HG03066 (cell line): ENCODE data around the gene SLC24A4.
A peak's percentile ranks its signal among the peaks of the same experiment; 100 is the strongest.

Source experiments
- ATAC-seq: cut with Tn5 transposase; IDR thresholded peaks from one replicate; pipeline ENCODE4 v1.9.1; 2021; ENCODE audit warnings: low read depth; ENCODE audit not compliant: unreplicated experiment

SLC24A4 gene

DNA sequence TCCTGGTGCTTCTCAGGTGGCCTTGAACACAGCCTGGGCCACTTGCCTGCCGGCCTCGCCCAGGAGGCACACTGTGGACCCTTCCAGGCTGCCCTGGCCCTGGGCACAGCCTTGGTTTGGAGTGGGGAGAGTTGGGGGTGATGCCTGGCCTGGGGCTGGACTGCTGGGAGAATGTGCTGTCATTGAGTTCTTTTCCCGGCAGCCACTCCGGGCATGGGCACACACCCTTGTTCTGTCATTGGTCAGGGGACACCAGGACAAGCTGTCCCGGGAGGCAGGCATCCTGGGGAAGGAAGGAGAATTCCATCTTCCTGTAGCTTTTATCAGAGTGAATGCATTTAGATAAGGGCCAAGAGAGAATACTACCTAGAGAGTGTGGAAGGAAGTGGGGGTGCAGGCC lies 128.8 kb downstream of the SLC24A4 start:
- no peak for ATAC-seq

DNA sequence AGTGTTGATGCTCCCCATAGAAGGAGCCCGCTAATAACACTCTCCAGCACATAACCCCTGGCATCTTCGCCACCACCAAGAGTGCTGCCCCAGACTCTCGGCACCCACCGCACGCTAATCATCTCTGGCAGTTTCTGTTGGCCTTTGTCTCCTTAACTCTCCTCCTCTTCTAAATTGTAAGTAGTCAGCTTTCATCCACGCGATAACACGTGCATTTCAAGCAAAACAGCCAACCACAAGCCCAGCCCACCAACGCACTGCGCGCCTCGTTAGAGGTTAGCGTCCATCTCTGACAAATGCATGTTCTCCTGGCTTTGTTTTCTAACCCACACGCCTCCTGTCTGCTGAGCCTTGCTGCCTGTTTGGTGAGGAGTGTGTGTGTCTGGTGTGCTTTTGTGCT lies 129.5 kb downstream of the SLC24A4 start:
- ATAC-seq, result no peak

DNA sequence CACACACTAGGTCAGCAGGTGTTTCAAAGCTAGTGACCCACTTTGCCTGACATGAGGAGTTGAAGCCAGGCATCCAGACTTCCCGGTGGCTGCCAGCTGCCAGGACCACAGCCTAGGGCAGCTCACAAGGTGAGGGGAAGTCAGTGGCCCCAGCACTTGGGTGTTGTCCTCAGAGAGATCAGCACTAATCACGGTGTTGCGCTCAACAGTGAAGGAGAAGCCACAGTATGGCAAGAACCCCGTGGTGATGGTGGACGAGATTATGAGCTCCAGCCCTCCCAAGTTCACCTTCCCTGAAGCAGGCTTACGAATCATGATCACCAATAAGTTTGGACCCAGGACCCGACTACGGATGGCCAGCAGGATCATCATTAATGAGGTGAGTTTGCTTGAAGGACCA lies 130.7 kb downstream of the SLC24A4 start:
- ATAC-seq, result no peak

DNA sequence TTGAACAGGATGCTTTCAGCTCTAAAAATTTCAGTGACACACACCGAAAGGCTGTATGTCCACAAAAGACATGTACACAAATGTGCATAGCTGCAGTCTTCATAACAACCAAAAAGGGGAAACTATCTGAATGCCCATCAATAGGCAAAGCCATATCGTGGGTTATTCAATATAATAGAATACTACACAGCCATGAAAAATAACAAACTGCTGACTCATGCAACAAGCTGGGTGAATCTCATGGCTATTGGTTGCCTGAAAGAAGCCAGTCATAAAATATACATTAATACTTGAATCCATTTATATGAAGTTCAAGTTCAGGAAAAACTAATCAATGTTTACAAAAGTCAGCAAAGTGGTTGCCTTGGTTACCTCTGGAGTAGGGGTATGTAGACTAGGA lies 132.3 kb downstream of the SLC24A4 start:
- no peak for ATAC-seq

DNA sequence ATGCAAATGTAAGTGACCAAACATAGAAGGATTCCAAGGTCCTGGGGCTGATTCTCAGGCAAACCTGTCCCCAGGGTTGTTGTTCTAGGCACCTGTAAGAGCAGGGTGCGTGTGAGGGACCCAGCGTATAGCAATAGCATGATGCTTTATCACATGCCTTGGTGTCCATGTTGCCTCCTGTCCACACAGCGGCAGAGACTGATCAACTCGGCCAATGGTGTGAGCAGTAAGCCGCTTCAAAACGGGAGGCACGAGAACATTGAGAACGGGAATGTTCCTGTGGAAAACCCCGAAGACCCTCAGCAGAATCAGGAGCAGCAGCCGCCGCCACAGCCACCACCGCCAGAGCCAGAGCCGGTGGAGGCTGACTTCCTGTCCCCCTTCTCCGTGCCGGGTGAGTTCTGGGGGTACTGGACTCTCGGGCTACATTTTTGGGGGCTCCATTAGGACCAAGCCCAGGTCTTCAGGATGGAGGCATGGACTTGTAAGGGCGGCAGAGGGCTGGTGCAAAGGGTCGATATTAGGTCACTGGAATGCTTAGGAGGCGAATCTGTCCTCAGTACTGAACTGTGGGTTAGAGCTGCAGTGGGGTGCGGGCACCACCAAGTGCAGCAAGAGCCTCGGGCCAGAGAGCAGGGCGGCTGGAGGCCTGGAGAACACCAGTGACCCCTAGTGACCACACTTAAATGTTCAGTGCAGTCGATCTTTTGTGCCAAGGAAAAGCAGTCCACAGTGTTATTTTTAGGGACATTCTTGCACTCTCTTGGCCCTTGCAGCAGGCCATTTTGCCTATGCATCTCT lies 133.4 kb downstream of the SLC24A4 start:
- ATAC-seq, result no peak

DNA sequence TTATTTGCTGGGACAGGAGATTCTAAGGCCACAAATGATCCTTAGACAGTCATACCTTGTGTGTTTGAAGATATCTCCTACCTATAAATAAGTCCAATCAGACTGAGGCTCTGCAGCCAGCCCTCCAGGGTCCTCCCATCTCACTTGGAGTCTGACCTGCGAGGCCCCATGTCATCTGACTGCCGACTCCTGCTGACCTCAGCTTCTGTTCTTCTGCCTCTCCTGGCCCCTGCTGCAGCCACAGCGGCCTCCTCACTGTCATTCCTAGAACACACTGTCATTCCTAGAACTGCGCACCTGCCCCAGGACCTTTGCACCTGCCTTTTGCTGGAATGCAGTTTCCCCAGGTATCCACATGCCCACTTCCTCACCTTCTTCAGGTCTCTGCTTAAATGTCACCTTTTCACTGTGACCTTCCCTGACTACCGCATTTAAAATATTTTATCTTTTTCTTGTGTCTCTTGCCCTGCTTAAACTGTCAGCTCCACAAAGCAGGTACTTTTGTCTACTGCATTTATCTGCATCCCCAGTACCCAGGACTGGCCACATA lies 134.1 kb downstream of the SLC24A4 start:
- ATAC-seq, result no peak

DNA sequence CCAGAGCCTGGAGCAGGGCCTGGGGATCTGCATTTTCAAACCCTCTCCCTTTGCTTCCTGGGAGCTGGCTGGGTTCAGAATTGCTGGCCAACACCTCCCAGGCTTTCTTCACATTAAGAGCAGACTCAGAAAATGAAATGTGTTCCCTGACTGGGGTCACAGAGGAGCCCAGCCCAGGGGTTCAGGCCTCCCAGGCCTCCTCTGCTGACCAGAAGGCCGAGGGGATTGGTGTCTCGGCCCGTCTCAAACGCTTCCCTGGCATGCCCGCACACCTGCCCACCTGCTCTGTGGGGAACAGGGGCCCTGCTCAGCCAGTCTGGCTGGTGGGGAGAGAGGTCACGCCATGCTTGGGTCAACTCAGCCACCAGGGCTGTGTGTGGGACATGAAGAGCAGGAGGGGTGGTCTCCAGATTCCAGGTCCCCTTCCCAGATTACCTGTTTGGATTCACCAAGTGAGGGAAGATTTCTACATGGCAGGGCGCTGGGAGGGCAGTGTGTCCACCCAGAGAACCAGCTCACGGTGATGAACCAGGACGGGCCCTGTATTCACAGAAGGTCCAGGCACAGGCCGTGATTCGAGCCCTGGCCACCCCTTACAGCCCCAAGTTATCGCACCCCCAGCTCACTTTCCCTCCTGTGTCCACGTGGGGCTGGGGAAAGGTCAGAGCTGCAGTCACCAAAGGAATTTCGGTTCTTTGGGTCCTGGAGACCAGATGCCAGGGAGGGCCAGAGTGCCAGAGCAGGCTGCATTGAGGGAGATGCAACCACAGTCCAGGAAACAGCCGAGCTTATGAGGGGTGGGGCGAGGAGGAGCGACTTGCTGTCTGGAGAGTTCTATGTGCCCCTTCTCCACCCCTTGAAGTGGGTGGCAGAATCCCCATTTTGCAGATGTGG lies 135.4 kb downstream of the SLC24A4 start:
- ATAC-seq, result no peak

DNA sequence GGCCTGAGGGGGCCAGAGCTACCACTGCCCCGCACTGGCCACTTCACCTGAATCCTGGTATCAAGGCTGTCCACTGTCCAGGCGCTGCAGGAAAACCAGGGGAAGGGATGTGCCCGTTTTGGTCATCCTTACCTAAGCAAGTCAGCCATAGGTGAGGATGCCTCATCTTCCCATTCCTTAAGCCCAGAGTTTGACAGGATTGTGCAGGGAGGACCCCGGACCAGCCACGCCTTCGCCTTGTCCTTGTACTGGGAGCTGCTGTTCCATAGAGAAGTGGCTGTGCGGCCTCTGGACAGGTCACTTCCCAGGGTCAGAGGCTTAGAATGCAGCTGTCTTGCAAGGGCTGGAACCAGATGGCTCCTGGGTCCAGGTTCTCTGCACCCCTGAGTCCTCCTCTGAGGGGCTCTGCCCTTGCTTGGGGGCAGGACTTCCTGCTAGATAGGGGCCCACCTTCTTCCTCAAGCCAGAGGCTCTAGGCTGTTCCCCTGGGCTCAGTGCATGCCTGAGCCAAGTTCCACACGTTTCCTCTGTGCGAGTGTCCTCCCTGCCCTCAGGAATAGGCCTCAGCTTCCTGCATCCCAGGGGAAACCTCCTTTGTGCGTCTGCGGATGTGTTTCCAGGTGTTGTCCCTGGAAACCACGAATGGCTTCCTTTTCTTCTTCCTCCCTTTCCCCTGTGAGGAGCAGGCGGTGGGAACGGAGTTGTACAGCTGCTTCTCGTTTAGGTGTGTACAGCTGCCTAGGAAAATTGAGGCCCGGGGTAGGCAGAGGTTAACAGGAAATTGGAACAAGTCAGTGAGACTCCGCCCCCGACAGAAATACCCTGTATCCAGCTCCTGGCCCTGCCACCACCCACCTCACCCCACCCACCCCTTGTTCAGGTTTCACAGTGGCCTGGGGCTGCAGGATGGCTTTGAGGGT lies 136.3 kb downstream of the SLC24A4 start:
- ATAC-seq, result no peak

DNA sequence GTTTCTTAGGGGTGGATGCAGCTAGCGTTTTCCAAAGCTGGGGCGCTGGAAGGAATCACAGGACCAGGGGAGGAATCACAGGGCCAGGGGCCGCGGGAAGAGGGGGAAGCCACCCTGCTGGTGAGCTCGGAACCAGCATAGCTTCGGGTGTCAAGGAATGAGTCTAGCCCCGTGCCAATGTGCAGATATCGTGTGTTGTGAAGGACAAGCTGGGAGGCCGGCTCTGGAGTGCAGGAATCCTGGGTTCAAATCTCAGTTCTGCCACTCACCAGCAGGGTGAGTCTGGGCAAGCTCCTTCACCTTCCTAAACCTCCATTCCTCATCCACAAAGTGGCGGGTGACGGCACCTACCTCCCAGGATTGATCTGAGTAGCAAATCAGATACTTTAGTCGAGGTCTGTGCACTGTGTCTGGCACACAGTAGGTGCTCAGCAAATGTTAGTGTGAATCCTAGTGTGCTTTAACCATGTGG lies 137.0 kb downstream of the SLC24A4 start:
- no peak for ATAC-seq

DNA sequence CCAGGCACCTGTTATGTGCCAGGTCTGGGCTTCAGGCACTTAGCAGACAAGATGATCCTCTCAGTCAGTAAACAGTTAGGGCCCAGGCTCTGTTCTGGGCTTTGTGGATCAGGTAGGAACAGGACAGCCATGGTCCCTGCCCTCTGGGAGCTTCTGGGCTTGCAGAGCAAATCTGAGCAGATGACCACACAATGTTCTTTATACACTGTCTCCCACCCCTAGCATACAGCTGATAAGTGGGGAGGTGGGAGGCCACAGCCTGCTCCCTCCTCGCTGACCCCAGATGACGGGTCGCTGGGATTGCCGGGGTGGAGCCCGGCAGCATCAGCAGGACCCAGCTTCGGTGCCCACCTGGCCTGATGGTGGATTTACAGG lies 137.6 kb downstream of the SLC24A4 start:
- no peak for ATAC-seq

DNA sequence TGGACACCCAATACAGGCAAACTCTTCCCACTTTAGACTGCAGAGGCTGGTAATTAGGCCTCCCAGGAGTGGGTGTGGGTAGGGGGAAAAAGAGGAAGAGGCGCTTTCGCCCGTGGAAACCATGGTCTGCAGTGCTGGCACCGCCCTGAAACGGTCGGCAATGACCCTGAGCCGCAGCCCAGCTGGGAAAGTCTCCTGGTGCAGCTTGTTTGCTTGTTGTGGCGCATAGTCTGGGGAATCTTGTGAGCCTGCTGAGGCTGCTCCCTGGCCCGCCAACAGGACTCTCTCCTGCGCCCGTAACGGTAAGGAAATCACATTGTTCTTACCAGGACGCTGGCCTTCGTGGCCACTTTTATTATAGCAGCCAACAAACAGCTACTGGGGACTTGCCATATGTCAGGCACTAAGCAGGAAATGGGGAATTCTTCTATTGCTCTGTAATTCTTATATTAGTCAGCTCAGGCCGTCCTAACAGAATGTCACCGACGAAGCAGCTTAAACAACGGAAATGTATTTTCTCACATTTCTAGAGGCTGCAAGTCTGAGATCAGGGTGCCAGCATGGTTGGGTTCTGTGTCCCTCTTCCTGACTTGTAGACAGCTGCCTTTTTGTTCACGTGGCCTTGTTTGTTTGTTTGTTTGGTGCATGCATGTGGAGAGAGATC lies 138.1 kb downstream of the SLC24A4 start:
- ATAC-seq, result peak; percentile 59

DNA sequence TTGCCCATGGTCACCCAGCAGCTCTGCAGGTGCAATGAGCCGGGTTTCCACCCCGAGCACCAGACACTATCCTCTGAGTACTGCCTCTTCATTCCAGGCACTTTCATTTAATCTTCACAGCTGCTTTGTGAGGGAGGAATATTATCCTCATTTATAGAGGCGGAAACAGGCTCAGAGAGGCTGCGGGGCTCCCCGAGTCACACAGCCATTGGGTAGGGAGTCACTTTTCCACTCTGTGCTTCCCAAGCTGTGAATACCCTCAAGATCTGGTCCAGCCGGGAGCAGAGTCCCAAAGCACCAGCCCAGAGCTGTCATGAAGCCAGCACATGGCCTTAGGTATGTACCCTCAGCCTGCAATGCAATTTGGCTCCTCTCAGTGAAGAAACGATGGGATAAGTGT lies 138.9 kb downstream of the SLC24A4 start:
- no peak for ATAC-seq

DNA sequence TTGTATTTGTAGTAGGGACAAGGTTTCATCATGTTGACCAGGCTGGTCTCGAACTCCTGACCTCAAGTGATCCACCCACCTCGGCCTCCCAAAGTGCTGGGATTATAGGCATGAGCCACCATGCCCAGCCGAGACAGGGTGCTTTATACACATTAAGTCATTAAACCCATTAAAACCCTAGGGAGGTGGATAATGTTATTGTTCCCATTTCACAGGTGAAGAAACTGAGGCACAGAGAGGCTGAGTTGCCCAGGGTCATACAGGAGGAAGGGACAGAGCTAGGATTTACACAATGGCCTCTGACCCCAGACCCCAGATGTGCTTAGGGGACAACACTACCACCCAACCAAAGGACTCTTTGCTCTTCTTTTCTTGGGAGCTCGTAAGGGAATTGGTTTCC lies 139.6 kb downstream of the SLC24A4 start:
- no peak for ATAC-seq

DNA sequence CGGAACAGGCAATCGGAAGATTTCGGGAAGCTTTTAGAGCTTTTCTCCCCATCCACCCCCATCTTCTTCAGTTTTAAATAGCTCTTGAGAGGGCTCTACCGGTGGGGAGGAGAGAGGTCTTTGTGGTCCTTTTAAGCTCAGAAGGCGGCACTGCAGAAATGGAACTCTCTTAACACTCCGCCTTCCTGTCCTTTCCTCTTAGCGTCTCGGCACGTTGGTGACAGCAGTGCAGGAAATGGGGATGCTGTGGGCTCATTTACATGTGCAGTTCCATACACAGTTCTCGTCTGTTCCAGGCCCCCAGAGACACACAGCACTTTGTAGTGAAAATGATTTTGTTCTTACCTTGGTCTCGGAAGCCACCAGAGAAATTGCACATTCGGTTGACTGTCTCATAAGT lies 140.2 kb downstream of the SLC24A4 start:
- no peak for ATAC-seq

DNA sequence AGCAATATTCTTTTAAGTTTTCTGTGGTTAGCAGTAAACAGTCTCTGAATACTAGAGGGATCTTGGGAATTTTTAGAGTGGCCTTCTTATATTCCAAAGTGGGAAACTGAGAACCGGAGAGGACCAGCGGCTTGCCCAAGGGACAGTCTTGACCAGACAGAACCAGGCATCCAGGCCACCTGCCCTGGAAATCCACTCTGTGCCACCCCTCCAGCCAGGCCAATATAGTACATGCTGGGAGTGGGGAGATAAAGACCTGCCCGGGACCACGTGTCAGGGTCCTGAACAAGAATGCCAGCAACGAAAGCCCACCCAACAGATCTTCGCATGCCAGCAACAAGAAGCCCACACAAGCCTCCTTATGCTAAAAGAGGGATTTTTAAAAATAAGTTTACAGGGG lies 141.2 kb downstream of the SLC24A4 start:
- no peak for ATAC-seq

DNA sequence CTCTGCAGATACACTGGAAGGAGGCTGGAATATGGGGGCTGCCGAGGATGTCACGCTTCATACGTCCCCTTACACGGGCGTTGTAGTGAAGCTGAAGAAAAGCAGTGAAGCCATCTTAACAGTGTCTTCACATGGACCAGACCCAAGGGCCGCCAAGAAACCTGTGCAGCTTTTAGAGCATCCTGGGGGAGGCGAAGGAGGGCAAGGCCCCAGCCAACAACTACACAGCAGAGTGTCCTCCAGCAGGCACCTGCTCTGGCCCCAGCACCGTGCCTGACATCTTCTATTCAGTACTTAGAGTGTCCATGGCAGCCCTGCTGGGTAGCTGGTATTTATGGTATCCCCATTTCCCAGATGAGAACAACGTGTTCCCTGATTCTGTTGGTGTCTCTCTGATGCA lies 141.8 kb downstream of the SLC24A4 start:
- no peak for ATAC-seq

DNA sequence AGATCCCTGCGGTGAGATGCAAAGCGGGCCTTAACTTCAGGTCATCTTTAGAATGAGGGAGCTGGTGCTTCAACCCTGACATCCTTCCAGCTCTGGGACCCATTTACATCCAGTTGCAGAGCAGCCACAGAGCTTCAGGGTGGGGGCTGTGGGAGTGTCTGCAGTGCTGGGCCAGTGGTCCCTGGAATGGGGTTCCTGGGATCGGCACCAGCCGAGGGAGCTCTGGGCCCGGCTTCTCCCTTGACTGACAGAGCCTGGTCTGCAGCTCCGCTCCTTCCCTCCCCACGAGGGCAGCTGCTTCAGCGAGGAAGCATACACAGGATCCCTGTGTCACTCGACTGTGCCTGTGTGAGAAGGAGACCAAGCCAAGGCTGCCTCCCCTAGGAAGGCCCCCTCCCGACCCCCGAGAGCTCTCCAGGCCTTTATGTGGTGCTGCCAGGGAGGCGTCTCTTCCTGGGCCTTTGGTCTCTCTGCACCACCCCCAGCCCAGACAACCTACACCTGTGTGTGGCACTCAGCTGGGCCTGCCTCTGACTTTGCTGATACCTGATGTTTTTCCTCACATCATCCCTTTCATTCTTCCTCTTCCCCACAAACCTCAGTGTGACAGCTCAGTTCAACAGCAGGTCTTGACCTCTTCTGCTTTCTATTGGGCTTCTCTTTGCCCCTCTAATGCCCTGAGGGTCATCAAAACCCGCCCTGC lies 142.5 kb downstream of the SLC24A4 start:
- no peak for ATAC-seq

DNA sequence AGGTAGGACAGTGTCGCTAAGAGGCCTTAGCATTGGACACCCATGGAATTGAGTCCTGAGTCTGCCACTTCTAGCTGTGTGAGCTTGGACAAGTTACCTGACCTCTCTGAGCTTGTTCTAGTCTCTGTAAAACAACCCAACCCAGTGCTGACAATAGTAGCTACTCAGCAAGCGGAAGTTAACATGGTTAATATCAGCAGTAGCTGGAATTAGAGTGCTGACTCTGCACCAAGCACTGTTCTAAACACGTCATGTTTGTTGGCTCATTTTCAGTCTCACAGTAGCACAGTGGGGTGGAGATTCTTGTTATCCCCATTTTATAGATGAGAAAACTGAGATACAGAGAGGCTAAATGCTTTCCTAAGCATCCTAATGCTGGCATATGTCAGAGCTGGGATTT lies 143.1 kb downstream of the SLC24A4 start:
- no peak for ATAC-seq

DNA sequence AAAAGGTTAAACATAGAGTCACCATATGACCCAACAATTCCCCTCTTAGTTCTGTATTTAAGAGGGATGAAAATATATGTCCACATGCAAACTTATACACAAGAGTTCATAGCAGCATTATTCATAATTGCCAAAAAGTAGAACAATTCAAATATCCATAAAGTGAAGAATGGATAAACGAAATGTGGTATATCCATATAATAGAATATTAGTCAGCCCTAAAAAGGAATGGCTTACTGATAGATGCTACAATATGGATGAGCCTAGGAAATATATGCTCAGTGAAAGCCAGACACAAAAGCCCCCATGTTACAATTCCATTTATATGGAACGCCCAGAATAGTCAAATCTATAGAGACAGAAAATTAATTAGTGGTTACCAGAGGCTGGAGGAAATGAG lies 146.6 kb downstream of the SLC24A4 start:
- no peak for ATAC-seq
